GM12865 (cell line): ENCODE results near the gene CELF3.

ENCODE experiments used
- DNase-seq: peaks from one replicate; pipeline ENCODE4 v3.0.0; 2010; ENCODE audit warnings: low read depth
- H3K4me3 ChIP-seq: 2 replicates; pipeline ENCODE4 v1.5.1; 2011; ENCODE audit warnings: mild to moderate bottlenecking, low read depth, low read length, control low read depth
- CTCF ChIP-seq: IDR thresholded peaks from 2 replicates; pipeline ENCODE4 v1.5.1; 2011; ENCODE audit warnings: low read length, control low read depth, low read depth, inconsistent platforms; ENCODE audit not compliant: insufficient read depth; ENCODE audit errors: missing control alignments

Gene CELF3

GRCh38 chr1:151655371-151655770 is 61.2 kb downstream of the CELF3 start:
- no peak overlapping the region for H3K4me3 ChIP-seq
- no peak for DNase-seq
- no peak for TF ChIP-seq CTCF

- no peak overlapping the region for H3K4me3 ChIP-seq
- DNase-seq = no peak
- no peak for TF ChIP-seq CTCF
Measured at GRCh38 chr1:151653397-151653796, 63.2 kb downstream of the CELF3 start.
